Measurements from ENCODE around the gene SRPX2. TPM values are rescaled to one million over a fixed set of nuclear protein-coding genes. Genes with fewer than 3 reads are reported as not detected.
A peak's percentile ranks its signal among the peaks of the same experiment; 100 is the strongest.

Gene SRPX2
- total RNA-seq, 2 donors from 2014 or later: 60.7 to 61.2 TPM

DNA sequence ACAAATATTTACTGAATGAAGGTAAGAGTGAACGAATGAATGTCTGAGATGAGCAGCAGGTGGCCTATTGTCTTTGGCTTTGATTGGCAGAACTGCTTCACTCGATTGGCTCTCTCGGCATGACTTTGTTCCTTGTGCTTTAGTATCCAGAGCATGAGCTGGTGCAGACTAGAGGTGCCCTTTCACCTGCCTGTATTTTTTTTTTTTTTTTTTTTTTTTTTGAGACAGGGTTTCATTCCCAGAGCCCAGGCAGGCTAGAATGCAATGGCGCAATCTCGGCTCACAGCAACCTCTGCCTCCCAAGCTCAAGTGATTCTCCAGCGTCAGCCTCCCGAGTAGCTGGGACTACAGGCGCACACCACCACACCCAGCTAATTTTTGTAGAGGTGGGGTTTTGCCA is 38.9 kb downstream of the SRPX2 start:
- no peak overlapping the region for H3K4me3 ChIP-seq
- no peaks in the 10 kb centered on the region for H3K4me1 ChIP-seq (ENCODE audit: control insufficient read depth in 1 of 2, low read depth in 2 of 2)
- no peaks in the 10 kb centered on the region for H3K36me3 ChIP-seq
- no peaks in the 10 kb centered on the region for H3K9me3 ChIP-seq
- H3K27me3 ChIP-seq (replicated peaks; ENCODE audit: insufficient read depth): no peaks in the 10 kb centered on the region
- TF ChIP-seq CTCF (IDR thresholded peaks at IDR 0.05): no peak
- DNase-seq (ENCODE audit: low spot score) (no peak), ATAC-seq (ENCODE audit: insufficient number of reproducible peaks, low FRiP score, low read depth) (no peak)
- H3K27ac ChIP-seq: no peak overlapping the region

GRCh38 chrX:100685284-100685996 is 41.4 kb downstream of the SRPX2 start:
- no peak for DNase-seq (ENCODE audit: low spot score)
- no peak overlapping the region for H3K27ac ChIP-seq

DNA sequence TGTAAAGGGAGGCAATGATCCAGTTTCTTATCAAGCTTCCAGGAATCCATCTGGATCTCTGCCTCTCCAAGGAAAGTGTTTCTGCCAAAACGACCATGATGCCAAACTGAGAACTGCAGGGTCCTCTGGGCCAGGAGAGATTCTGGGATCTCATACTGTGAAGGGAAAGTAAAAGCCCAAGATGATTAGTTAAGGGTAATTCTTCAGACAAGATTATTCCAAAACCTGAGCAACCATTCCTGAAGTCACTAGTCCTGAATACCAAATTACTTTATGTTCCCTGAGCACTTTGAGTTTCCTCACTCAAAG is 42.0 kb downstream of the SRPX2 start:
- Histone ChIP-seq H3K4me1 (ENCODE audit: control insufficient read depth in 1 of 2, low read depth in 2 of 2) (no peaks in the 10 kb centered on the region), H3K27ac (no peak overlapping the region), H3K9me3 (no peaks in the 10 kb centered on the region), H3K27me3 (replicated peaks; ENCODE audit: insufficient read depth) (no peaks in the 10 kb centered on the region), H3K4me3 (no peak overlapping the region), H3K36me3 (no peaks in the 10 kb centered on the region)
- TF ChIP-seq CTCF (IDR thresholded peaks at IDR 0.05): no peak
- ATAC-seq (ENCODE audit: insufficient number of reproducible peaks, low FRiP score, low read depth): no peak
- no peak for DNase-seq (ENCODE audit: low spot score)

More at GRCh38 chrX:100685284-100685996, 41.4 kb downstream of the SRPX2 start:
- ATAC-seq (ENCODE audit: insufficient number of reproducible peaks, low FRiP score, low read depth): peak; percentile 89
- Histone ChIP-seq H3K9me3 (no peaks in the 10 kb centered on the region), H3K4me3 (no peak overlapping the region), H3K27me3 (replicated peaks; ENCODE audit: insufficient read depth) (no peaks in the 10 kb centered on the region), H3K4me1 (ENCODE audit: control insufficient read depth in 1 of 2, low read depth in 2 of 2) (no peaks in the 10 kb centered on the region), H3K36me3 (no peaks in the 10 kb centered on the region)
- peak; percentile 74 for TF ChIP-seq CTCF (IDR thresholded peaks at IDR 0.05)

GRCh38 chrX:100687128-100687527 is 43.1 kb downstream of the SRPX2 start:
- H3K27me3 ChIP-seq (replicated peaks; ENCODE audit: insufficient read depth): no peaks in the 10 kb centered on the region
- no peak for TF ChIP-seq CTCF (IDR thresholded peaks at IDR 0.05)
- H3K4me3 ChIP-seq: no peak overlapping the region
- H3K9me3 ChIP-seq: no peaks in the 10 kb centered on the region
- no peak for ATAC-seq (ENCODE audit: insufficient number of reproducible peaks, low FRiP score, low read depth)
- H3K4me1 ChIP-seq (ENCODE audit: control insufficient read depth in 1 of 2, low read depth in 2 of 2): no peaks in the 10 kb centered on the region
- no peak for DNase-seq (ENCODE audit: low spot score)
- H3K27ac ChIP-seq: no peak overlapping the region
- no peaks in the 10 kb centered on the region for H3K36me3 ChIP-seq

DNA sequence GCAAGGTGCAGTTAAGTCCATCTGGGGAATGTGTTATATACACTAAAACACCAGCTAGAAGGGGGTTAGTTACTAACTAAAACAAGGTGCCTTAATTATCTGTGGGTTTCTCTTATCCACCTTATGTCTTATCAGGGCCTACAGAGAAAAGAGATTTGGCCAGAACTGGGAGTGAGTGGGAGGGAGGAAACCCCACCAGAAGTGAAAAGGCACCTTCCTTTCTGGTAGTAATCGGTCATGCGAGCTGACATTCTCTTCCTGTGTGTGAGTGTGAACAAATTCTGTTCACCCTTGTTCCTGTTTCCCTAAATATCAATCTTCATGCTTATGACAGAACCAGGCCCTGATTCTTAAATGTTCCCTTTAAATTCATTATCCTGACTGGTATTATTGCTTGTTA is 43.5 kb downstream of the SRPX2 start:
- no peak for TF ChIP-seq CTCF (IDR thresholded peaks at IDR 0.05)
- DNase-seq (ENCODE audit: low spot score): no peak
- H3K9me3 ChIP-seq: no peaks in the 10 kb centered on the region
- no peak overlapping the region for H3K4me3 ChIP-seq
- H3K27me3 ChIP-seq (replicated peaks; ENCODE audit: insufficient read depth): no peaks in the 10 kb centered on the region
- no peaks in the 10 kb centered on the region for H3K36me3 ChIP-seq
- no peak for ATAC-seq (ENCODE audit: insufficient number of reproducible peaks, low FRiP score, low read depth)
- no peak overlapping the region for H3K27ac ChIP-seq
- no peaks in the 10 kb centered on the region for H3K4me1 ChIP-seq (ENCODE audit: control insufficient read depth in 1 of 2, low read depth in 2 of 2)

Data from thoracic aorta (tissue), 2 donors.